Measurements from ENCODE around the gene DPF1.
A peak's percentile ranks its signal among the peaks of the same experiment; 100 is the strongest.

DPF1 gene

GRCh38 chr19:38172001-38172400, 52.0 kb downstream of the DPF1 start:
- ATAC-seq (replicated peaks) (no peak), DNase-seq (no peak)
- Mint-ChIP-seq H3K27me3 (no peaks in the 10 kb centered on the region), H3K4me3 (no peak overlapping the region), H3K27ac (peak overlapping the region in 1 of 2 donors; percentile 70), H3K9me3 (no peaks in the 10 kb centered on the region), H3K4me1 (ENCODE audit: low read depth in 2 of 2) (peaks cover 0 to 3% of the 10 kb centered on the region in 2 donors), H3K36me3 (ENCODE audit: insufficient read depth) (peaks cover 13% of the 10 kb centered on the region)

GRCh38 chr19:38170334-38170733, 53.7 kb downstream of the DPF1 start:
- DNase-seq (no peak), ATAC-seq (replicated peaks) (no peak)
- Mint-ChIP-seq H3K27ac (no peak overlapping the region), H3K9me3 (no peaks in the 10 kb centered on the region), H3K4me1 (ENCODE audit: low read depth in 2 of 2) (peaks cover 0 to 3% of the 10 kb centered on the region in 2 donors), H3K36me3 (ENCODE audit: insufficient read depth) (peaks cover 27% of the 10 kb centered on the region), H3K27me3 (no peaks in the 10 kb centered on the region), H3K4me3 (no peak overlapping the region)

- no peaks in the 10 kb centered on the region for H3K27me3 Mint-ChIP-seq
- H3K9me3 Mint-ChIP-seq = no peaks in the 10 kb centered on the region
- H3K27ac Mint-ChIP-seq = no peak overlapping the region
These were observed 55.4 kb downstream of the DPF1 start for GRCh38 chr19:38168637-38169036.

GRCh38 chr19:38165335-38165734, 58.7 kb downstream of the DPF1 start:
- Mint-ChIP-seq H3K4me3 (no peak overlapping the region), H3K9me3 (no peaks in the 10 kb centered on the region), H3K27me3 (no peaks in the 10 kb centered on the region), H3K4me1 (ENCODE audit: low read depth in 2 of 2) (no peaks in the 10 kb centered on the region), H3K27ac (no peak overlapping the region), H3K36me3 (ENCODE audit: insufficient read depth) (peaks cover 39% of the 10 kb centered on the region)
- ATAC-seq (replicated peaks) = no peak
- DNase-seq = no peak

More at GRCh38 chr19:38168637-38169036, 55.4 kb downstream of the DPF1 start:
- H3K36me3 Mint-ChIP-seq (ENCODE audit: insufficient read depth) = peaks cover 25% of the 10 kb centered on the region
- no peak overlapping the region for H3K4me3 Mint-ChIP-seq
- ATAC-seq (replicated peaks) (no peak), DNase-seq (no peak)
- peaks cover 0 to 2% of the 10 kb centered on the region in 2 donors for H3K4me1 Mint-ChIP-seq (ENCODE audit: low read depth in 2 of 2)

GRCh38 chr19:38164526-38164925, 59.5 kb downstream of the DPF1 start:
- Mint-ChIP-seq H3K4me1 (ENCODE audit: low read depth in 2 of 2) (no peaks in the 10 kb centered on the region), H3K9me3 (no peaks in the 10 kb centered on the region), H3K27me3 (no peaks in the 10 kb centered on the region), H3K36me3 (ENCODE audit: insufficient read depth) (peaks cover 39% of the 10 kb centered on the region), H3K27ac (no peak overlapping the region), H3K4me3 (no peak overlapping the region)
- no peak for ATAC-seq (replicated peaks)
- no peak for DNase-seq

- H3K27ac Mint-ChIP-seq = no peak overlapping the region
- no peaks in the 10 kb centered on the region for H3K9me3 Mint-ChIP-seq
- peaks cover 34% of the 10 kb centered on the region for H3K36me3 Mint-ChIP-seq (ENCODE audit: insufficient read depth)
- no peaks in the 10 kb centered on the region for H3K4me1 Mint-ChIP-seq (ENCODE audit: low read depth in 2 of 2)
- DNase-seq = no peak
- H3K27me3 Mint-ChIP-seq = no peaks in the 10 kb centered on the region
- no peak overlapping the region for H3K4me3 Mint-ChIP-seq
- no peak for ATAC-seq (replicated peaks)
These were observed 60.4 kb downstream of the DPF1 start for GRCh38 chr19:38163419-38164290.

GRCh38 chr19:38162632-38163031, 61.4 kb downstream of the DPF1 start:
- Mint-ChIP-seq H3K9me3 (no peaks in the 10 kb centered on the region), H3K4me3 (no peak overlapping the region), H3K4me1 (ENCODE audit: low read depth in 2 of 2) (no peaks in the 10 kb centered on the region), H3K27ac (no peak overlapping the region), H3K27me3 (no peaks in the 10 kb centered on the region), H3K36me3 (ENCODE audit: insufficient read depth) (peaks cover 31% of the 10 kb centered on the region)
- no peak for ATAC-seq (replicated peaks)
- DNase-seq = no peak

- H3K4me1 Mint-ChIP-seq (ENCODE audit: low read depth in 2 of 2) = no peaks in the 10 kb centered on the region
- DNase-seq = no peak
- H3K27me3 Mint-ChIP-seq = no peaks in the 10 kb centered on the region
- no peak overlapping the region for H3K4me3 Mint-ChIP-seq
- H3K27ac Mint-ChIP-seq = no peak overlapping the region
- peaks cover 29% of the 10 kb centered on the region for H3K36me3 Mint-ChIP-seq (ENCODE audit: insufficient read depth)
- ATAC-seq (replicated peaks) = no peak
- H3K9me3 Mint-ChIP-seq = no peaks in the 10 kb centered on the region
These were observed 61.9 kb downstream of the DPF1 start for GRCh38 chr19:38162094-38162493.
